ENCODE data around the gene TUBG1. TPM values are rescaled to one million over a fixed set of nuclear protein-coding genes. Genes with fewer than 3 reads are reported as not detected.

The TUBG1 gene
- total and polyA plus RNA-seq, 9 of the 15 experiments (the other 6 are each of a cell fraction or from before 2014, with no cell fraction given): 33.1 to 147 (median 66.0) TPM

- TF ChIP-seq CUX1 (CRISPR knock-in tag; IDR thresholded peaks at IDR 0.05) (no peak), ZNF398 (CRISPR knock-in tag; IDR thresholded peaks at IDR 0.05) (no peak), ZZZ3 (IDR thresholded peaks at IDR 0.05) (no peak), SIX5 (IDR thresholded peaks at IDR 0.05; ENCODE audit: borderline replicate concordance in 1 of 2, insufficient read depth in 1 of 2, low read depth in 1 of 2, low read length in 2 of 2) (no peak), L3MBTL2 (IDR thresholded peaks at IDR 0.05) (0 out of 2 replicates have a peak, but pooled peaks have one; percentile 77), IRF1 (CRISPR knock-in tag; IDR thresholded peaks at IDR 0.05; ENCODE audit: borderline replicate concordance) (no peak), HOMEZ (CRISPR knock-in tag; IDR thresholded peaks at IDR 0.05) (no peak), ZNF311 (CRISPR knock-in tag; IDR thresholded peaks at IDR 0.05) (no peak), RBM25 (IDR thresholded peaks at IDR 0.05; ENCODE audit: low read depth, low read length, severe bottlenecking) (peak; percentile 99), ZNF140 (CRISPR knock-in tag; IDR thresholded peaks at IDR 0.05) (no peak), ZNF146 (CRISPR knock-in tag; IDR thresholded peaks at IDR 0.05; ENCODE audit: unreplicated experiment) (no peak), ZNF717 (CRISPR knock-in tag; IDR thresholded peaks at IDR 0.05) (no peak), MBD2 (IDR thresholded peaks at IDR 0.05; ENCODE audit: borderline replicate concordance, low read depth) (peak; percentile 39; the same call in 1 of the 2 replicates), CTCF (IDR thresholded peaks at IDR 0.05 in 2 of 3, conservative IDR thresholded peaks at IDR 0.05 in 1 of 3; ENCODE audit: insufficient read depth in 2 of 3, low read depth in 1 of 3, low read length in 3 of 3) (no peak), ZKSCAN8 (CRISPR knock-in tag; IDR thresholded peaks at IDR 0.05) (no peak), PHB2 (IDR thresholded peaks at IDR 0.05; ENCODE audit: low read depth) (no peak)
These were observed 42.5 kb upstream of the TUBG1 start, which contains the start of gene MLX (continued) for GRCh38 chr17:42566883-42567573.
